Measurements from ENCODE around the gene MX2.

- no peak for TF ChIP-seq CTCF (IDR thresholded peaks at IDR 0.05)
- TF ChIP-seq POLR2A (IDR thresholded peaks at IDR 0.05): no peak
Observed at GRCh38 chr21:41370840-41371684, 9.2 kb downstream of the MX2 start.
